HK-2 (cell line): ENCODE data around the gene FBXW9.
"Not testable (repeated sequence)": the region's sequence is repeated elsewhere in the genome, so short reads cannot be mapped to it uniquely, and the experiment has no call there.

ENCODE experiments used
- DNase-seq: peaks from one replicate; pipeline ENCODE4 v3.0.0-alpha.2; 2018; ENCODE audit not compliant: unreplicated experiment

The FBXW9 gene

DNA sequence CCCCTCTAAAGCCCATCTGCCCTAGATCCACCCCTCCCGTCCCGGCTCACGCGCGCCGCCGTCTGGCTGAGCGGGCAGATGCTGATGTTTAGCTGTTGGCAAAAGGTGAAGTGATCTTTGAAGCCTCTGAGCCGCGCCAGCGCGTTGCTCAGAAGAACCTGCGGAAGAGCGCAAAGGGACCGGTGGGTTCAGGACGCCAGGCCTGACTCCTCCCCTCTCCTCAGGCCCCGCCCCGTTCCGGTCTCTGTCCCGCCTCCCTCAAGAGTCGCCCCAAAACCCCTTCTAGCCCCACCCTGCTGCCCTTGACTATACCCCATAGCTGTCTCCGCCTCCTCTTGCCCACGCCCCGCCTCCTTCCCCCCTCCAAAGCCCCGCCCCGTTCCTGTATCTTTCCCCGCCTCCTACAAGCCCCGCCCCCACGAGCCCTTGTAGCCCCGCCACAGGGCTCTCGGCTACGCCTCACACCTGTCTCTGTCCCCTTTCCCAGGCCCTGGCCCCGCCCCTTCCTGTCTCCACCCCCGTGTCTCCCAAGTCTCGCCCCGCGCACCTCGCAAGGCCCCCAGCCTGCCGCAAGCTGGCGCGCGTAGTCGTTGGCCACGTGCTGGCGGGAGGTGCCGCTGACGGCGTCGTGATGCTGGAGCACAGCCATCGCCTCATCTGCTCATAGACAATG is 39.4 kb downstream of the FBXW9 start:
- no peak for DNase-seq

DNA sequence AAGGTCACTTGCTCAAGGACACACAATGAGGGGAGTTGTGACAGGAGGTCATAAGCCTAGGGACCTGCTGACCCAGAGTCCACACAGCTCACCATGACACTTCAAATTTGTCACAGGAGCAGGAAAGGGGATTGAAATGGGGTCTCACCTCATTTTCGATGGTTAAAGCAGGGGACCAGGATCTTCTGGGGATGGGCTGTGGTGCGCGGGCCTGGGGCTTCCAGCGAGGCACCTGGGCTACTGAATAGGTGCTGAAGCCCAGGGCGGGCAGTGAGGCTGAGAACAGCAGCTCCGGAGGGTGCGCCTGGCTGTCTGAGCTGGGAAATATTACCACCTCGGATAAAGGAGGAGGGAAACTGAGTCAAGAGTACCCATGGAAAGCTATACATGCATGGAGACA is 40.9 kb downstream of the FBXW9 start:
- no peak for DNase-seq

DNA sequence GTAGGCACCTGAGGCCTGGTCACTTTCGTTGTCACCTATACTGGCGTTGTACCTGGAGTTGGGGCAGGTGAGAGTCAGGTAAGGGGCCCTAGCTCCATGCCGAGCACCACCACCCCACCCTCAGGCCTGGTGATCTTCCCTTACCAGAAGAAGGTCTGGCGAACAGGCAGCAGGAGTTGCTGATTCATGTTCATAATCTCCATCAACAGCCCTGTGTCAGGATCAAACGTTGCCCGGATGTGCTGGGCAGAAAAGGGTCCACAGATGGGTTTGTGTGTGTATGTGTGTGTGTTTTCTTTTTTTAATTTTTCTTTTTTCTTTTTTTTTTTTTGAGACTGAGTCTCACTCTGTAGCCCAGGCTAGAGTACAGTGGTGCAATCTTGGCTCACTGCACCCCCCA is 44.2 kb downstream of the FBXW9 start:
- no peak for DNase-seq

GRCh38 chr19:12649941-12650340 is 46.5 kb downstream of the FBXW9 start:
- no peak for DNase-seq

- no peak for DNase-seq
Measured at GRCh38 chr19:12648088-12648487, 48.3 kb downstream of the FBXW9 start.

- no peak for DNase-seq
Measured at GRCh38 chr19:12647490-12648071, 48.9 kb downstream of the FBXW9 start.

DNA sequence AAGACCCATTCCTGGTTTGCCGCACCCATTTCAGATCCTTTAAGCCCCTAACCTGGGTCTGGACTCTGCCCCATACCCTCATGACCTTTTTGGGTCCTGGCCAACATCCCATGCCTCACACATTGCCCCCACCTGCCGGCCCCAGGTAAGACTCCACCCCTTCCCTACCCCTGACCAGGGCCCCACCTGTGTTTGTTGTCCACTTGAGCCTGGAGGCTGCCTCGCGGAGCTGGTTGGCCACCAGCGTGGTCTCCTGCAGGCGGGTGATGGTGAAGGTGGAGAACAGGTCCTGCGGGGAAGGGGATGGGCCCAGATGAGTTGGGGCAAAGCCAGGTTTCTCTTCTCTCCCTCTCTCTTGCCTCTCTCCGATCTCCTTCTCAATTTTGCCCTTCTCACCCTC is 49.4 kb downstream of the FBXW9 start:
- no peak for DNase-seq

- no peak for DNase-seq
Measured at GRCh38 chr19:12646551-12646950, 49.9 kb downstream of the FBXW9 start.

DNA sequence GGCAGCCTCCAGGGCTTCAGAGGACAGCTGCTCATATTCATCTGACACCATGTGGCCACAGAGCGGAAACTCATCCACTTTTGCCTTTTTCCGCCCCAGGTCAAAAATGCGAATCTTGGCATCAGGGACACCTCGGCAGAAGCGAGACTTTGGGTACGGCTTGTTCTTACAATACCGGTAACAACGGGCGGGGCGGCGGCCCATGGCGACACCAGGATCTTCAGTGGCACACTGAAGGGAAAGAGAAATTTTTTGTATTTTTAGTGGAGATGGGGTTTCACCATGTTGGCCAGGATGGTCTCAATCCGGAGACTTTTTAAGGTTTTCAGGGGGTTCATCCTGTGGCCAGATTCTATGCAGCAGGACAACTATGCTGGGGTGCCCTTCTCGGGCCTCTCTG is 52.7 kb downstream of the FBXW9 start:
- DNase-seq = not testable (repeated sequence)

- no peak for DNase-seq
Measured at GRCh38 chr19:12642506-12642905, 53.9 kb downstream of the FBXW9 start.

DNA sequence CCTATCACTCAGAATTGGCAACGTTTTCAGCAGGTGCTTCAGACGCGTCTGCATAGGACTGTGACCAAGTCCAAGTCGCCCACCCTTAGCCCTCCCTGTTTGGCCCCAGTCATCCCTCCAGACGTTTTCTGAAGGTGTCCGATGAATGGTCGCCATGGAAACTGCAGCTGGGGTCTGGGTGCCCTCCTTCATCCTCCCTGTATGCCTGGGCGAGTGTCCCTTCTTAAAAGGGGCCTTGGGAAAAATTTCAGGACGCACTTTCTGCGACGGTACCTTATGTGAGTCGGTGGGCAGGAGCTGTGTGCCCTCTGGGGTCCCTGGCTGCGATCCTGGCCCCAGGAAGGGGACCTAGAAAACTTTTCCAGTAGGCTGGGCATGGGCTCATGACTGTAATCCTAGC is 55.0 kb downstream of the FBXW9 start:
- DNase-seq = no peak

- DNase-seq = peak; percentile 14
Measured at GRCh38 chr19:12639901-12640613, 56.4 kb downstream of the FBXW9 start.
